Germinal center (tissue), 1 donor: ENCODE measurements around the gene ADH1C.
"Not testable (repeated sequence)": the region's sequence is repeated elsewhere in the genome, so short reads cannot be mapped to it uniquely, and the experiment has no call there.

ENCODE experiments used
- DNase-seq: peaks from one replicate; pipeline ENCODE4 v3.0.0; 2012; ENCODE audit warnings: mixed read lengths, low spot score

Gene ADH1C

DNA sequence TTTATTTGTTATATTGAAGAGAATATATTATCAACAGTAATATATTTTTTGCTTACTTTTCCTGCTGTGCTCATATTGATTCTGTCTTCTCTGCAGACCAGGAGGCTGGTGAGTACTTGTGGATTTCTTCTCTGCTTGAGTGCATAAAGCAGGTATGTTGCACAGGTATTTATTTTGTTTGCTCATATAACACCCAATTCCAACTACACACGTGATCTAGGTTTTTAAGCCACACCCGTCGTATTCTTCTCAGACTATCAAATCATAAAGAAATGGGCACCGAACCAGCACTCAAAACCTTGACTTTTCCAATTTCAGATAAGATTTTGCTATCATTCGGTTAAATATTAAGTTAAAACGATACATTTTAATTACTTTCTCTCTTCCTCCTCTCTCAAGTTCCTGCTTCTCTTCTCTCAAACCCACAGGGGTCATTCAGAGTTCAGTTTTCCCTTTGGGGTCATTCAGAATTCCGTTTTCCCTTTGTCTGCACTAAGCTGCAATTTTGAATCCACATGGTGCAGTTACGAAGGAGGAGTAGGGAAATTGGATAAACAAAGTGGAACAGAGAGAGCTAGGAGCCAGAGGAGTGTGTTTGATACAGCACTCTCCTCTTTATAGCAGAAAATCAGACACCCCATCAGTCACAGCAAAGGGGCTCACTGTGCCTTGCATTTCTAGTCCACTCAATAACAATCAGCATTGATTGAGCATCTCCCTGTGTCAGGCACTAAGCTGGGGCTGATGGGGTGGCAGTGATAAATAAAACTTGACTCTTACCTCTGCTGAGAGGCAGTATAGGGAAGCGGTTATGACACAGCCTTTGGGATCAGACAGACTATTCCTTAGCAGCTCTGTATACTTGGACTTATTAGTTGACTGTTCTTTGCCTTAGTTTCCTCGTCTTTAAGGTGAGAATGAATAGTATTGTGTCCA, at the start of gene ADH1C:
Gene ADH1C (minus strand): TSS at position 145 of the 936 bp plus-strand sequence. CDS start 71 bp downstream, at position 74.
- no peak for DNase-seq

DNA sequence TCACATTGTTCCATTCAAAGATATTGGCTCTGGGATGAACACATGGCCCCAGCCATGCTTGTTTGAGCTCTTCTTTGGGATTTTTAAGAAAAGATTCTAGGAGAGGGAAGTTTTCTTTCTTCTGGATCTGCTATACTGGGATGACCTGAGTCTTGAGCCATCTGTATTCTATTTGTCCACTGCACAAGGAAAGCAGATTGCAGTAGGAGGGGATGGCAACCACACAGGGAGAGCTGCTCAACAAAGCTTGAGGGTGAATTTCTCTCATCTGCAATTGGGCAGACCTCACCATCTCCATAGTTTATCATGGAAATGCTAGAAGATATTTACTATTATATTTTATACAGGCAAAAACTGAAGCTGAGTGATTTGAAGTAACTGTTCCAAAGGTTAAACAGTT, 48.3 kb upstream of the ADH1C start:
- DNase-seq: no peak

- DNase-seq: no peak
These were observed 46.5 kb upstream of the ADH1C start for GRCh38 chr4:99399017-99399416.

DNA sequence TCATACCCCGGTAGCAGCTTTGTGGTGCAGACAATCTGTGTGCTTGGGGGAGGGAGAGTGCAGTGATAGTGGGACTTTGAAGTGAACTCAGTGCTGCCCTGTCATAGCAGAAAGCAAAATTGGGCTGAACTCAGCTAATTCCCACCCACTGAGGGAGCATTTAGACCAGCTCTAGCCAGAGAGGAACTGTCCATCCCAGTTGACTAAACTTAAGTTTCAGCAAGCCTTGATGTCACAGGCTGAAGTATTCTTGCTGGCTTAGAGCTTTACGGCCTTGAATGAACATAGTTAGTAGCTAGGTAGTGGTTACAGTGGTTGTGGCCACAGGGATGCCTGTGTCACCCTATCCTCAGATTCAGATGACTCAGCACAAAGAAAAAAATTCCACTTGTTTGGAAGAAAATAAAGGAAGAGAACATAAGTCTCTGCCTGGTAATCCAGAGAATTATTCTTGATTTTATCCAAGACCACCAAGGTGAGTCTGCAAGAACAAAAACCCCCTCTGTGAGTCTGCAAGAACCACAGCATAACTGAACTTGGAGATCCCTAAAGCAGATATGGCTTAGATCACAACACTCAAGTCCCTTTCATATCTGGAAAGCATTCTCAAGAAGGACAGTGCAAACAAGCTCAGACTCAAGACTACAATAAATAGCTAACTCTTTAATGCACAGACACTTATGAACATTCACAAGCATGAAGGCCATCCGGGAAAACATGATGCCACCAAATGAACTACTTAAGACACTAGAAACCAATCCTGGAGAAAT, 43.2 kb upstream of the ADH1C start:
- no peak for DNase-seq

DNA sequence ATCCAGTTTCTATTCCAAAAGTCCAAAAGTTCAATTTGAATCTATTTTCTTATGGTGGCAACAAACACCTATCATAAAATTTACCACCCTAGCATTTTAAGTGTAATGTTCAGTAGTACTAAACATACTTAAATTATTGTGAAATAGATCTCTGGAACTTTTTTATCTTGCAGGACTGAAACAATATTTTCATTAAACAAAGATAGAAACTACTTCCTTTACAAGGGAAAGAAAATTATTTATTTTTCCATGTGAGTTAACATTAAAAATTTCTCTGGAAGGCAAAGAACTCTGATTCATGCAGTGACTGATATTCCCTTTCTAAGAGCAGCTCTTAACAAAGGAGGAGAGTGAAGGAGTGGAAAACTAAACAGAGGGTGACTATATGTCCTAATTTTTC, 42.4 kb upstream of the ADH1C start:
- no peak for DNase-seq

- no peak for DNase-seq
These were observed 37.5 kb upstream of the ADH1C start for GRCh38 chr4:99390055-99390454.

GRCh38 chr4:99389606-99390005, 37.1 kb upstream of the ADH1C start:
- DNase-seq: no peak

GRCh38 chr4:99383833-99384392, 31.4 kb upstream of the ADH1C start:
- no peak for DNase-seq

- DNase-seq: no peak
These were observed 30.9 kb upstream of the ADH1C start for GRCh38 chr4:99383399-99383798.

DNA sequence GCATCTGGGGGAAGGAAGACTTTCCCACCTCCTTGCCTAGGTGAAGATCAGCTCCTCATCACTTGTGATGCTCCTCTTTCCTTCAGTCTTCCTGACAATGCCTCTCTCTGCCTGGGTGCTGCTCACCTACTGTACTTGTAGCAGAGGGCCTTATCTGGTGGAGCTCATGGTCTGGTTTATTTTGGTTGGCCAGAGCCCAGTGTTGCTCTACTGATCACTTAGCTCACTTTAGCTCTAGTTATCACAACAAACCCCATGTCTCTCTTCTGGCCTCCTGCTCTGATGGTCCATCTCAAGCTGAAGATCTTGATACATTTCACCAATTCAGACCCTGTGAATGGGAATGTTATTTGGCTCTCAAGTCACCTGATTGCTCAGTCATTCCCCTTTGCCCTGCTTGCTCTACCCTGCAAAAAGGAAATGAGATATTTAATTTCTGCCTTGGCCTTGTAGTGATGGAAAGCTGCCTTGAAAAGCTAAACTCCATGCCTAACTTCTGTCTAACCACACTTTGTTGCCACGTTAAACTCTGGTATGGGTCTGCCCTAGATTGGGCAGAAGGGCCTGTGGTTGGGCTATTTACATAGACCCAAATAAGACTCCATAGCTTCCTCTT, 30.3 kb upstream of the ADH1C start:
- no peak for DNase-seq

- no peak for DNase-seq
These were observed 29.1 kb upstream of the ADH1C start for GRCh38 chr4:99381588-99382175.

DNA sequence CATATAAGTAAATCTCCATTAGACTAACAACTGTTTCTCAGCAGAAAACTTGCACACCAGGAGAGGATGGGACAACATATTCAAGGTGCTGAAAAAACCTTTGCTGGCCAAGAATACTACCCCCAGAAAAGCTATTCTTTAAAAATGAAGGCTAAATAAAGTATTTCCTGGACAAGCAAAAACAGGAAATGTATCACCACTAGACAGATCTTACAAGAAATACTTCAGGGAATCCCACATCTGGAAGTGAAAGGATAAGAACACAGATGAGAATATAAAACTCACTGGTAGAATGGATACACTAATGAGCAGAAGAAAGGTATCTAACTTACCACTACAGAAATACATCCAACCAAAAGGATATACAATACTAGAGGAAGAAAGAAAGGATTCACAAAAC, 27.0 kb upstream of the ADH1C start:
- no peak for DNase-seq

DNA sequence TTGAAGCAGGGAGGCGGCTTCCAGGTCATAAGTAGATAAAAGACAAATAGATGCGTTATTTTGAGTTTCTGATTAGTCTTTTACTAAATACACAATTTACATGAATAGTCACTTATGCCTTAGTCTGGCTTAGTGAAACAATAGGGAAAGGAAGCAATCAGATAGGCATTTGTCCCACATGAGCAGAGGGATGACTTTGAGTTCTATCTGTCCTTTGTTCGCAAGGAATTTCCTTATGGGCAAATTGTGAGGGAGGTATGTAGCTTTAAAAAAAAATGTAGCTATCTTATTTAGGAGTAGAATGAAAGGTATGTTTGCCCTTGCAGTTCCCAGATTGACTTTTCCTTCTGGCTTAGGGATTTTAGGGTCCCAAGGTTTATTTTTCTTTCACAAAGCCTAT, 26.3 kb upstream of the ADH1C start:
- no peak for DNase-seq

DNA sequence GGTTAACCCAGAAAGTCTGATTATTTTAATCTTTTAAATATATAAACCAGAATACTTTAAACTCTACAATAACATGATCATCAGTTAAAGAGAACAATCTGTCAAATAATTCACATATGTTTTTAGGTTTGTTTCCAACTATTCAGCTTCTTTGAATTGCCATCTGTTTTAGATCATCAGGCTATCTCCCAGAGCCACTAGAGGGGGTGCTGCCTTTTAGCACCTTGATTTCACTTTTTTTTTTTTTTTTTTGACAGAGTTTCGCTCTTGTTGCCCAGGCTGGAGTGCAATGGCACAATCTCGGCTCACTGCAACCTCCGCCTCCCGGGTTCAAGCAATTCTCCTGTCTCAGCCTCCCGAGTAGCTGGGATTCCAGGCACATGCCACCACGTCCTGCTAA, 24.8 kb upstream of the ADH1C start:
- not testable (repeated sequence) for DNase-seq

- DNase-seq: not testable (repeated sequence)
These were observed 19.9 kb upstream of the ADH1C start for GRCh38 chr4:99372464-99372863.

DNA sequence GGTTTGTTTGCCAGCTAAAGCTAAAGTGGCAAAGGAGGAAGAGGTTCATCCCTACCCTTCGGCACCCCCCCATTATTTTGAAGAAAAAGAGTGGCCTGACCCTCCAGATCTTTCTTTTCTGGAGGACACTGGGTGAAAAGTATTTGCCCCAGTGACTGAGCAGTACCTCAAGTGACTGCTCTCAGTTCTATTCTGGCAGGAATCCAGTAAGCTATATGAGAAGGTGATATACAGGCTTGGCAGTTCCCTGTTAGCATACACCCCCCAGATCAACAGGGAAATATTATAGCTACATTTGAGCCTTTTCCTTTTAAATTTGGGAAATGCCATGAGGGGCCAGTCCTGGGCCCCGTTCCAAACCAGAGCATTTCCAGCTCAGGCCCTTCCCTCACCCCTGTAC, 15.3 kb upstream of the ADH1C start:
- not testable (repeated sequence) for DNase-seq

- DNase-seq: no peak
These were observed 13.9 kb upstream of the ADH1C start for GRCh38 chr4:99366491-99366890.

DNA sequence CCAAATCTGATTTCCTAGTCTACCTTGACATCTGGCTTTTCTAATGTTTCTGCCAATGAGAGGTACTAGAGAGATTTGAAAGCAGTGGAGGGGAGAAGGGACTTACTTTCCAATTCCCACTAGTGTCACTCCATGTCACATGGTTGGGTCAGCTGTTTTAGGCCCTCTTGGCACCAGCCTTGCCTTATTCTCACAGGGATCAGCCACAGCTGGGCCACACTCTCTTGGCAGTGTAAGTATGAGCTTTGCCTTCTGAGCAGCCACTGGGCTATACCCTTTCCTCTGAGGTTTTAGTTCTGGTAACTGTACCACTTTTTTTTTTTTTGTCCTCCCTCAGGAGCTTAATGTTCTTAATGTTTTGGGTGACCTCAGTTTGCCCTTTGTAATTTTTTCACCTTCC, 10.2 kb upstream of the ADH1C start:
- DNase-seq: no peak

DNA sequence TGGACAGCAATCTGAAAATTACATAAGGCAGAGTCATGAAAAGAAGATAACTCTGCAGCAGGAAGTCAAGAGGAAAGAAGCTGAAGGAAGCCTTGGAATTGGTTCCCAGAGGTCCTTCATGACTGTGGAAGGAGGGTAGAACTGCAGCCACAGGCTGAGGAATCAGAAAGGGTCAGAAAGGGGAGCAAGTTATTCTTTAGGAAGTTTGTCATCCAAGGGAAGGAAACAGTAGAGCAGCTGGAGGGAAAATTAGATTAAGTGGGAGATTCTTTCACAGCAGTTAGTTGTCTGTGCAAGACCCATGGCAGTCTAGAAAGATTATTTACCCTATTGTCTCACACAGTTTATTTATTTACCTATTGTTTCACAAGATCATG, 9.3 kb upstream of the ADH1C start:
- DNase-seq: no peak

DNA sequence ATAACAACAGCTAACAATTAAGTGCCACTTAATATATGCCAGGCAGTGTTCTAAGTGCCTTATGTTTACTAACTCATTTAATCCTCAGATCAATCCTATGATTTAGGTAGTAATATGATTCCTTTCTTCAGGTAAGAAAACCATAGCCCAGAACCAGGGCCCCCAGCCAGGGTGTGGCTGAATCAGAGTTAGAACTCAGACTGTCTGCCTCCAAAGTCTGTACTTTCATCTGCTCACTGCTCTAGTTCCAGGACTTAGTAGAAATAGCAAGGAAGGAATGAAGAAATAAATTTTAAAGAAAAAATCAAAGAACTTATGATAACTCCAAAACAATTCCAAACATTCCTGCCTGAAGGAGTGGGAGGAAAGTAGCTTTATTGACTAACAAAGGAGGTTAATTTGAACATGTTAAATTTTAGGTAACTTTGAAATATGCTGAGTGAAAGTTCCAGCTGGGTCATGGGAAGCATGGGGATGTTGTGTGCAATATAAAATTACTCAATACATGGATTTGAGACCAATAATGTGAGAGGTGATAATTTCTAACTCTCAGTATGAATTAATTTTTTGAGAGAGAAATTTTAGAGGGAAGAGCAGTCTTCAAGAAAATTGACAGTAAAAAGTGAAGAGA, 8.8 kb upstream of the ADH1C start:
- no peak for DNase-seq

- no peak for DNase-seq
These were observed 7.1 kb upstream of the ADH1C start for GRCh38 chr4:99359480-99360204.
